Esophagus squamous epithelium (tissue), 4 donors: ENCODE data around the gene KCNJ12.

Experiments used
- POLR2A ChIP-seq, 4 donors: fragments of 450-650 bp; IDR thresholded peaks; one replicate each; pipeline ENCODE4 v1.6.1; 2017; ENCODE audit warnings: antibody characterized with exemption in 4 of 4, mild to moderate bottlenecking in 4 of 4, moderate library complexity in 3 of 4
- TF ChIP-seq, protein P1 (sequence below), 6 experiments: fragments of 450-650 bp in 4 of 6; fragments of 200-600 bp in 2 of 6; sonication (generic) in 2 of 6; IDR thresholded peaks; one replicate each; pipeline ENCODE4 v1.5.1; 2016 to 2019; ENCODE audit warnings: antibody characterized with exemption in 6 of 6, mild to moderate bottlenecking in 4 of 6, moderate library complexity in 4 of 6

DNA sequence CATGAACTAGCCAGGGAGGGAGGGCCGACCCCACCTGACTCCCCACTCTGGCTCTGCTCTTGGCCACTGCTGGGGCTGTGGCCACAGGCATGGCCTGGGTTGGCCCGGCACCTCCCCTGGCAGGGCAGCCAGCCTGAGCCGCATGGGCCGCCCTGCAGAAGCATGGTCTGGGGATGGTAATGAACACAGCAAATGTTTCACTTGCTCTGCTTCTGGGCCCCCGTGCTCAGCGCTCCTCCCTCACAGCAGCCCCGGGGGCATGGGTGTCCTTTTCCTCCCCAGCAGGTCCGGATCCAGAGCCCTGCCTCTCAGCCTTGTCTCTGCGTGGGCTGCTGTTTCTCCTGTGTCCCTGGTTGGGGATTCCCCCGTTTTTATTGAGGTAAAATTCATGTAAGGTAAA lies 30.9 kb upstream of the KCNJ12 start:
- TF ChIP-seq POLR2A (IDR thresholded peaks at IDR 0.05): no peak
- TF ChIP-seq, protein P1, sequence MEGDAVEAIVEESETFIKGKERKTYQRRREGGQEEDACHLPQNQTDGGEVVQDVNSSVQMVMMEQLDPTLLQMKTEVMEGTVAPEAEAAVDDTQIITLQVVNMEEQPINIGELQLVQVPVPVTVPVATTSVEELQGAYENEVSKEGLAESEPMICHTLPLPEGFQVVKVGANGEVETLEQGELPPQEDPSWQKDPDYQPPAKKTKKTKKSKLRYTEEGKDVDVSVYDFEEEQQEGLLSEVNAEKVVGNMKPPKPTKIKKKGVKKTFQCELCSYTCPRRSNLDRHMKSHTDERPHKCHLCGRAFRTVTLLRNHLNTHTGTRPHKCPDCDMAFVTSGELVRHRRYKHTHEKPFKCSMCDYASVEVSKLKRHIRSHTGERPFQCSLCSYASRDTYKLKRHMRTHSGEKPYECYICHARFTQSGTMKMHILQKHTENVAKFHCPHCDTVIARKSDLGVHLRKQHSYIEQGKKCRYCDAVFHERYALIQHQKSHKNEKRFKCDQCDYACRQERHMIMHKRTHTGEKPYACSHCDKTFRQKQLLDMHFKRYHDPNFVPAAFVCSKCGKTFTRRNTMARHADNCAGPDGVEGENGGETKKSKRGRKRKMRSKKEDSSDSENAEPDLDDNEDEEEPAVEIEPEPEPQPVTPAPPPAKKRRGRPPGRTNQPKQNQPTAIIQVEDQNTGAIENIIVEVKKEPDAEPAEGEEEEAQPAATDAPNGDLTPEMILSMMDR (IDR thresholded peaks at IDR 0.05): no peak
